ENCODE results near the gene C2CD4D. TPM values are rescaled to one million over a fixed set of nuclear protein-coding genes. Genes with fewer than 3 reads are reported as not detected.
"Not testable (repeated sequence)": the region's sequence is repeated elsewhere in the genome, so short reads cannot be mapped to it uniquely, and the experiment has no call there.

Gene C2CD4D
- polyA plus RNA-seq, 4 donors, result 0.46 to 0.62 TPM; not detected in 2

- Histone ChIP-seq H3K4me3 (ENCODE audit: low read depth in 1 of 3, low read length in 3 of 3) (no peak overlapping the region), H3K27me3 (ENCODE audit: control insufficient read depth in 3 of 3, insufficient read depth in 3 of 3, low read length in 3 of 3) (no peaks in the 10 kb centered on the region), H3K4me1 (ENCODE audit: control insufficient read depth in 3 of 3, insufficient read depth in 2 of 3, low read depth in 1 of 3, low read length in 2 of 3) (no peaks in the 10 kb centered on the region), H3K27ac (ENCODE audit: low read depth in 1 of 3, low read length in 2 of 3) (no peak overlapping the region), H3K36me3 (ENCODE audit: control insufficient read depth in 3 of 3, insufficient read depth in 2 of 3, low read depth in 1 of 3, low read length in 3 of 3) (peaks cover 0 to 6% (median 0%) of the 10 kb centered on the region in 3 donors), H3K9me3 (ENCODE audit: control insufficient read depth in 2 of 2, insufficient read depth in 1 of 2, low read depth in 1 of 2, low read length in 1 of 2) (no peaks in the 10 kb centered on the region)
- WGBS, 3 donors, result 92 to 96% (median 95%) methylated on average over 2 of the region's 2 CpGs
- FAIRE-seq, result no peak
- no peak for DNase-seq
Observed at GRCh38 chr1:151882466-151882865, 42.8 kb upstream of the C2CD4D start.

GRCh38 chr1:151881479-151881878, 41.9 kb upstream of the C2CD4D start:
- Histone ChIP-seq H3K4me1 (ENCODE audit: control insufficient read depth in 3 of 3, insufficient read depth in 2 of 3, low read depth in 1 of 3, low read length in 2 of 3) (no peaks in the 10 kb centered on the region), H3K4me3 (ENCODE audit: low read depth in 1 of 3, low read length in 3 of 3) (no peak overlapping the region), H3K36me3 (ENCODE audit: control insufficient read depth in 3 of 3, insufficient read depth in 2 of 3, low read depth in 1 of 3, low read length in 3 of 3) (peaks cover 0 to 5% (median 0%) of the 10 kb centered on the region in 3 donors), H3K27me3 (ENCODE audit: control insufficient read depth in 3 of 3, insufficient read depth in 3 of 3, low read length in 3 of 3) (no peaks in the 10 kb centered on the region), H3K9me3 (ENCODE audit: control insufficient read depth in 2 of 2, insufficient read depth in 1 of 2, low read depth in 1 of 2, low read length in 1 of 2) (no peaks in the 10 kb centered on the region), H3K27ac (ENCODE audit: low read depth in 1 of 3, low read length in 2 of 3) (no peak overlapping the region)
- no peak for DNase-seq
- 46 to 50% (median 46%) methylated on average over 2 of the region's 2 CpGs for WGBS, 3 donors
- FAIRE-seq, result no peak

GRCh38 chr1:151875419-151876097, 35.9 kb upstream of the C2CD4D start:
- WGBS, 3 donors, result 89 to 97% (median 92%) methylated on average over 1 of the region's 1 CpG
- Histone ChIP-seq H3K27me3 (ENCODE audit: control insufficient read depth in 3 of 3, insufficient read depth in 3 of 3, low read length in 3 of 3) (no peaks in the 10 kb centered on the region), H3K27ac (ENCODE audit: low read depth in 1 of 3, low read length in 2 of 3) (no peak overlapping the region), H3K4me3 (ENCODE audit: low read depth in 1 of 3, low read length in 3 of 3) (no peak overlapping the region), H3K4me1 (ENCODE audit: control insufficient read depth in 3 of 3, insufficient read depth in 2 of 3, low read depth in 1 of 3, low read length in 2 of 3) (no peaks in the 10 kb centered on the region), H3K36me3 (ENCODE audit: control insufficient read depth in 3 of 3, insufficient read depth in 2 of 3, low read depth in 1 of 3, low read length in 3 of 3) (peaks cover 0 to 22% (median 0%) of the 10 kb centered on the region in 3 donors), H3K9me3 (ENCODE audit: control insufficient read depth in 2 of 2, insufficient read depth in 1 of 2, low read depth in 1 of 2, low read length in 1 of 2) (no peaks in the 10 kb centered on the region)
- no peak for FAIRE-seq
- no peak for DNase-seq

GRCh38 chr1:151872776-151873175, 33.2 kb upstream of the C2CD4D start:
- 66 to 91% (median 85%) methylated on average over 9 of the region's 9 CpGs for WGBS, 3 donors
- DNase-seq; FAIRE-seq; H3K27ac ChIP-seq (ENCODE audit: low read depth in 1 of 3, low read length in 2 of 3); H3K9me3 ChIP-seq (ENCODE audit: control insufficient read depth in 2 of 2, insufficient read depth in 1 of 2, low read depth in 1 of 2, low read length in 1 of 2); H3K27me3 ChIP-seq (ENCODE audit: control insufficient read depth in 3 of 3, insufficient read depth in 3 of 3, low read length in 3 of 3); H3K4me3 ChIP-seq (ENCODE audit: low read depth in 1 of 3, low read length in 3 of 3); H3K4me1 ChIP-seq (ENCODE audit: control insufficient read depth in 3 of 3, insufficient read depth in 2 of 3, low read depth in 1 of 3, low read length in 2 of 3): not testable (repeated sequence)
- peaks cover 0 to 20% (median 0%) of the 10 kb centered on the region in 3 donors for H3K36me3 ChIP-seq (ENCODE audit: control insufficient read depth in 3 of 3, insufficient read depth in 2 of 3, low read depth in 1 of 3, low read length in 3 of 3)

GRCh38 chr1:151871284-151872030, 31.8 kb upstream of the C2CD4D start:
- DNase-seq (no peak), FAIRE-seq (no peak)
- no peaks in the 10 kb centered on the region for H3K4me1 ChIP-seq (ENCODE audit: control insufficient read depth in 3 of 3, insufficient read depth in 2 of 3, low read depth in 1 of 3, low read length in 2 of 3)
- 48 to 59% (median 50%) methylated on average over 5 of the region's 5 CpGs for WGBS, 3 donors
- H3K27me3 ChIP-seq (ENCODE audit: control insufficient read depth in 3 of 3, insufficient read depth in 3 of 3, low read length in 3 of 3), result no peaks in the 10 kb centered on the region
- peaks cover 0 to 16% (median 0%) of the 10 kb centered on the region in 3 donors for H3K36me3 ChIP-seq (ENCODE audit: control insufficient read depth in 3 of 3, insufficient read depth in 2 of 3, low read depth in 1 of 3, low read length in 3 of 3)
- no peak overlapping the region for H3K27ac ChIP-seq (ENCODE audit: low read depth in 1 of 3, low read length in 2 of 3)
- no peaks in the 10 kb centered on the region for H3K9me3 ChIP-seq (ENCODE audit: control insufficient read depth in 2 of 2, insufficient read depth in 1 of 2, low read depth in 1 of 2, low read length in 1 of 2)
- no peak overlapping the region for H3K4me3 ChIP-seq (ENCODE audit: low read depth in 1 of 3, low read length in 3 of 3)

GRCh38 chr1:151868486-151868885, 28.9 kb upstream of the C2CD4D start:
- Histone ChIP-seq H3K9me3 (ENCODE audit: control insufficient read depth in 2 of 2, insufficient read depth in 1 of 2, low read depth in 1 of 2, low read length in 1 of 2) (no peaks in the 10 kb centered on the region), H3K27ac (ENCODE audit: low read depth in 1 of 3, low read length in 2 of 3) (no peak overlapping the region), H3K36me3 (ENCODE audit: control insufficient read depth in 3 of 3, insufficient read depth in 2 of 3, low read depth in 1 of 3, low read length in 3 of 3) (peaks cover 0 to 6% (median 0%) of the 10 kb centered on the region in 3 donors), H3K4me3 (ENCODE audit: low read depth in 1 of 3, low read length in 3 of 3) (no peak overlapping the region), H3K27me3 (ENCODE audit: control insufficient read depth in 3 of 3, insufficient read depth in 3 of 3, low read length in 3 of 3) (no peaks in the 10 kb centered on the region), H3K4me1 (ENCODE audit: control insufficient read depth in 3 of 3, insufficient read depth in 2 of 3, low read depth in 1 of 3, low read length in 2 of 3) (no peaks in the 10 kb centered on the region)
- DNase-seq, result no peak
- 27 to 31% (median 29%) methylated on average over 3 of the region's 3 CpGs for WGBS, 3 donors
- no peak for FAIRE-seq

- Histone ChIP-seq H3K4me3 (ENCODE audit: low read depth in 1 of 3, low read length in 3 of 3) (no peak overlapping the region), H3K9me3 (ENCODE audit: control insufficient read depth in 2 of 2, insufficient read depth in 1 of 2, low read depth in 1 of 2, low read length in 1 of 2) (no peaks in the 10 kb centered on the region), H3K4me1 (ENCODE audit: control insufficient read depth in 3 of 3, insufficient read depth in 2 of 3, low read depth in 1 of 3, low read length in 2 of 3) (no peaks in the 10 kb centered on the region), H3K36me3 (ENCODE audit: control insufficient read depth in 3 of 3, insufficient read depth in 2 of 3, low read depth in 1 of 3, low read length in 3 of 3) (peaks cover 0 to 6% (median 0%) of the 10 kb centered on the region in 3 donors), H3K27me3 (ENCODE audit: control insufficient read depth in 3 of 3, insufficient read depth in 3 of 3, low read length in 3 of 3) (no peaks in the 10 kb centered on the region), H3K27ac (ENCODE audit: low read depth in 1 of 3, low read length in 2 of 3) (no peak overlapping the region)
- FAIRE-seq, result no peak
- WGBS, 3 donors, result 73 to 84% (median 80%) methylated on average over 7 of the region's 7 CpGs
- DNase-seq, result no peak
Observed at GRCh38 chr1:151867765-151868411, 28.3 kb upstream of the C2CD4D start.

GRCh38 chr1:151867321-151867720, 27.7 kb upstream of the C2CD4D start:
- Histone ChIP-seq H3K9me3 (ENCODE audit: control insufficient read depth in 2 of 2, insufficient read depth in 1 of 2, low read depth in 1 of 2, low read length in 1 of 2) (no peaks in the 10 kb centered on the region), H3K4me3 (ENCODE audit: low read depth in 1 of 3, low read length in 3 of 3) (no peak overlapping the region), H3K36me3 (ENCODE audit: control insufficient read depth in 3 of 3, insufficient read depth in 2 of 3, low read depth in 1 of 3, low read length in 3 of 3) (peaks cover 0 to 2% (median 0%) of the 10 kb centered on the region in 3 donors), H3K4me1 (ENCODE audit: control insufficient read depth in 3 of 3, insufficient read depth in 2 of 3, low read depth in 1 of 3, low read length in 2 of 3) (no peaks in the 10 kb centered on the region), H3K27ac (ENCODE audit: low read depth in 1 of 3, low read length in 2 of 3) (no peak overlapping the region), H3K27me3 (ENCODE audit: control insufficient read depth in 3 of 3, insufficient read depth in 3 of 3, low read length in 3 of 3) (no peaks in the 10 kb centered on the region)
- DNase-seq, result no peak
- WGBS, 3 donors, result 68 to 95% (median 90%) methylated on average over 2 of the region's 2 CpGs
- FAIRE-seq, result no peak

Measured in small intestine (tissue), 7 donors.